Measurements from ENCODE around the gene TCAP. TPM values are rescaled to one million over a fixed set of nuclear protein-coding genes. Genes with fewer than 3 reads are reported as not detected.

TCAP gene
- polyA plus RNA-seq, 1 donor from 2014 or later, result 3.7 TPM

GRCh38 chr17:39636927-39637736 lies 28.0 kb upstream of the TCAP start, which contains the start of gene STARD3:
TSS of gene STARD3 (plus strand) at chr17:39637144. CDS start at chr17:39653532, 16,388 bp downstream.
- Histone ChIP-seq H3F3A (ENCODE audit: insufficient read depth, low read length, poor library complexity, severe bottlenecking) (no peaks in the 10 kb centered on the region), H2AFZ (ENCODE audit: low read depth, low read length) (peak within 1 kb of the TSS; percentile 77), H3K9ac (ENCODE audit: low read length) (peak within 1 kb of the TSS; percentile 87), H3K27ac (ENCODE audit: low read length) (peak within 1 kb of the TSS; percentile 76), H3K4me3 (ENCODE audit: low read length) (peak within 1 kb of the TSS; percentile 88), H3K27me3 (ENCODE audit: insufficient read depth, low read depth, low read length) (no peaks in the 10 kb centered on the region), H3K36me3 (ENCODE audit: insufficient read depth, low read length) (no peaks in the 10 kb centered on the region), H4K20me1 (ENCODE audit: insufficient read depth) (no peaks in the 10 kb centered on the region), H3K4me2 (ENCODE audit: low read length) (peak within 1 kb of the TSS; percentile 77), H3K9me2 (ENCODE audit: insufficient read depth, low read length) (no peaks in the 10 kb centered on the region), H3K79me2 (replicated peaks; ENCODE audit: insufficient read depth, low read length) (peaks cover 18% of the 10 kb centered on the region), H3K9me3 (ENCODE audit: low read length) (no peaks in the 10 kb centered on the region)
- TF ChIP-seq TAF1 (IDR thresholded peaks at IDR 0.05; ENCODE audit: low read depth) (peak; percentile 77), CTCF (IDR thresholded peaks at IDR 0.05; ENCODE audit: poor library complexity, severe bottlenecking) (peak; percentile 57), EP300 (conservative IDR thresholded peaks at IDR 0.05; ENCODE audit: poor library complexity, severe bottlenecking) (peak; percentile 49), POLR2AphosphoS5 (IDR thresholded peaks at IDR 0.05) (peak; percentile 94), RAD21 (conservative IDR thresholded peaks at IDR 0.05) (no peak), MXI1 (conservative IDR thresholded peaks at IDR 0.05; ENCODE audit: poor library complexity, severe bottlenecking) (peak; percentile 82), SMC3 (conservative IDR thresholded peaks at IDR 0.05; ENCODE audit: poor library complexity) (peak; percentile 21), EZH2 (IDR thresholded peaks at IDR 0.05; ENCODE audit: borderline replicate concordance, insufficient read depth, low read length, poor library complexity, severe bottlenecking) (no peak)
- TF ChIP-seq, protein P1, sequence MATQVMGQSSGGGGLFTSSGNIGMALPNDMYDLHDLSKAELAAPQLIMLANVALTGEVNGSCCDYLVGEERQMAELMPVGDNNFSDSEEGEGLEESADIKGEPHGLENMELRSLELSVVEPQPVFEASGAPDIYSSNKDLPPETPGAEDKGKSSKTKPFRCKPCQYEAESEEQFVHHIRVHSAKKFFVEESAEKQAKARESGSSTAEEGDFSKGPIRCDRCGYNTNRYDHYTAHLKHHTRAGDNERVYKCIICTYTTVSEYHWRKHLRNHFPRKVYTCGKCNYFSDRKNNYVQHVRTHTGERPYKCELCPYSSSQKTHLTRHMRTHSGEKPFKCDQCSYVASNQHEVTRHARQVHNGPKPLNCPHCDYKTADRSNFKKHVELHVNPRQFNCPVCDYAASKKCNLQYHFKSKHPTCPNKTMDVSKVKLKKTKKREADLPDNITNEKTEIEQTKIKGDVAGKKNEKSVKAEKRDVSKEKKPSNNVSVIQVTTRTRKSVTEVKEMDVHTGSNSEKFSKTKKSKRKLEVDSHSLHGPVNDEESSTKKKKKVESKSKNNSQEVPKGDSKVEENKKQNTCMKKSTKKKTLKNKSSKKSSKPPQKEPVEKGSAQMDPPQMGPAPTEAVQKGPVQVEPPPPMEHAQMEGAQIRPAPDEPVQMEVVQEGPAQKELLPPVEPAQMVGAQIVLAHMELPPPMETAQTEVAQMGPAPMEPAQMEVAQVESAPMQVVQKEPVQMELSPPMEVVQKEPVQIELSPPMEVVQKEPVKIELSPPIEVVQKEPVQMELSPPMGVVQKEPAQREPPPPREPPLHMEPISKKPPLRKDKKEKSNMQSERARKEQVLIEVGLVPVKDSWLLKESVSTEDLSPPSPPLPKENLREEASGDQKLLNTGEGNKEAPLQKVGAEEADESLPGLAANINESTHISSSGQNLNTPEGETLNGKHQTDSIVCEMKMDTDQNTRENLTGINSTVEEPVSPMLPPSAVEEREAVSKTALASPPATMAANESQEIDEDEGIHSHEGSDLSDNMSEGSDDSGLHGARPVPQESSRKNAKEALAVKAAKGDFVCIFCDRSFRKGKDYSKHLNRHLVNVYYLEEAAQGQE (IDR thresholded peaks at IDR 0.05; ENCODE audit: borderline replicate concordance), result peak; percentile 68

DNA sequence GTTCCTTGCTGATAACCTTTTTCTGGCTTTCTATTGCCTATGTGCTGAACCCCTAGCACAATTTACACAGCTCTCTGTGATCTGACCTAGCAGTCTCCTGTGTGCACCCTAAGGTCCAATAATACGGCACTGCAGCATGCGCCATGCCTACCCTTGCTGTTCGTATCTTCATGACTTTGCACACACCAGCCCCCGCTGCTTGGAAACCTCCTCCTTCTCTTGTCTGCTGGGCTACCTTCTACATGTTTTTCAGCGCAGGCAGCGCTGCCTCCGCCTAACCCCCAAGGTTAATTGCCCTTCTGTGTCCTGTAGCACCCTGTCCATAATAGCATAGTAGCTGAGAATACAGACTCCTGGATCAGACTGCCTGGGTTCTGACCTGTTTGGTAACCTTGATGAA lies 26.8 kb upstream of the TCAP start:
- Histone ChIP-seq H2AFZ (ENCODE audit: low read depth, low read length) (no peak overlapping the region), H3K79me2 (replicated peaks; ENCODE audit: insufficient read depth, low read length) (peaks cover 18% of the 10 kb centered on the region), H3K27ac (ENCODE audit: low read length) (no peak overlapping the region), H3K4me2 (ENCODE audit: low read length) (peak overlapping the region; percentile 77), H3K9me3 (ENCODE audit: low read length) (no peaks in the 10 kb centered on the region), H3K9me2 (ENCODE audit: insufficient read depth, low read length) (no peaks in the 10 kb centered on the region), H3F3A (ENCODE audit: insufficient read depth, low read length, poor library complexity, severe bottlenecking) (no peaks in the 10 kb centered on the region), H3K9ac (ENCODE audit: low read length) (peak overlapping the region; percentile 87), H4K20me1 (ENCODE audit: insufficient read depth) (no peaks in the 10 kb centered on the region), H3K4me3 (ENCODE audit: low read length) (peak overlapping the region; percentile 88), H3K27me3 (ENCODE audit: insufficient read depth, low read depth, low read length) (no peaks in the 10 kb centered on the region), H3K36me3 (ENCODE audit: insufficient read depth, low read length) (no peaks in the 10 kb centered on the region)
- TF ChIP-seq RAD21 (conservative IDR thresholded peaks at IDR 0.05) (no peak), EP300 (conservative IDR thresholded peaks at IDR 0.05; ENCODE audit: poor library complexity, severe bottlenecking) (no peak), POLR2AphosphoS5 (IDR thresholded peaks at IDR 0.05) (no peak), SMC3 (conservative IDR thresholded peaks at IDR 0.05; ENCODE audit: poor library complexity) (no peak), TAF1 (IDR thresholded peaks at IDR 0.05; ENCODE audit: low read depth) (no peak), MXI1 (conservative IDR thresholded peaks at IDR 0.05; ENCODE audit: poor library complexity, severe bottlenecking) (no peak), CTCF (IDR thresholded peaks at IDR 0.05; ENCODE audit: poor library complexity, severe bottlenecking) (no peak), EZH2 (IDR thresholded peaks at IDR 0.05; ENCODE audit: borderline replicate concordance, insufficient read depth, low read length, poor library complexity, severe bottlenecking) (no peak)
- TF ChIP-seq, protein P1 (IDR thresholded peaks at IDR 0.05; ENCODE audit: borderline replicate concordance), result no peak

Measured in neural cell (in vitro differentiated cells).